ENCODE measurements around the gene CABLES2.

CABLES2 gene

GRCh38 chr20:62424249-62425107 lies 17.4 kb upstream of the CABLES2 start:
- TF ChIP-seq TEAD4 (IDR thresholded peaks at IDR 0.05) (no peak), TCF12 (IDR thresholded peaks at IDR 0.05; ENCODE audit: low read depth) (no peak), NFIC (IDR thresholded peaks at IDR 0.05) (no peak), TAF1 (IDR thresholded peaks at IDR 0.05; ENCODE audit: low read depth) (no peak), RAD21 (IDR thresholded peaks at IDR 0.05; ENCODE audit: low read depth) (no peak), YY1 (IDR thresholded peaks at IDR 0.05; ENCODE audit: low read depth) (no peak)
- TF ChIP-seq, protein P1, sequence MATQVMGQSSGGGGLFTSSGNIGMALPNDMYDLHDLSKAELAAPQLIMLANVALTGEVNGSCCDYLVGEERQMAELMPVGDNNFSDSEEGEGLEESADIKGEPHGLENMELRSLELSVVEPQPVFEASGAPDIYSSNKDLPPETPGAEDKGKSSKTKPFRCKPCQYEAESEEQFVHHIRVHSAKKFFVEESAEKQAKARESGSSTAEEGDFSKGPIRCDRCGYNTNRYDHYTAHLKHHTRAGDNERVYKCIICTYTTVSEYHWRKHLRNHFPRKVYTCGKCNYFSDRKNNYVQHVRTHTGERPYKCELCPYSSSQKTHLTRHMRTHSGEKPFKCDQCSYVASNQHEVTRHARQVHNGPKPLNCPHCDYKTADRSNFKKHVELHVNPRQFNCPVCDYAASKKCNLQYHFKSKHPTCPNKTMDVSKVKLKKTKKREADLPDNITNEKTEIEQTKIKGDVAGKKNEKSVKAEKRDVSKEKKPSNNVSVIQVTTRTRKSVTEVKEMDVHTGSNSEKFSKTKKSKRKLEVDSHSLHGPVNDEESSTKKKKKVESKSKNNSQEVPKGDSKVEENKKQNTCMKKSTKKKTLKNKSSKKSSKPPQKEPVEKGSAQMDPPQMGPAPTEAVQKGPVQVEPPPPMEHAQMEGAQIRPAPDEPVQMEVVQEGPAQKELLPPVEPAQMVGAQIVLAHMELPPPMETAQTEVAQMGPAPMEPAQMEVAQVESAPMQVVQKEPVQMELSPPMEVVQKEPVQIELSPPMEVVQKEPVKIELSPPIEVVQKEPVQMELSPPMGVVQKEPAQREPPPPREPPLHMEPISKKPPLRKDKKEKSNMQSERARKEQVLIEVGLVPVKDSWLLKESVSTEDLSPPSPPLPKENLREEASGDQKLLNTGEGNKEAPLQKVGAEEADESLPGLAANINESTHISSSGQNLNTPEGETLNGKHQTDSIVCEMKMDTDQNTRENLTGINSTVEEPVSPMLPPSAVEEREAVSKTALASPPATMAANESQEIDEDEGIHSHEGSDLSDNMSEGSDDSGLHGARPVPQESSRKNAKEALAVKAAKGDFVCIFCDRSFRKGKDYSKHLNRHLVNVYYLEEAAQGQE (IDR thresholded peaks at IDR 0.05; ENCODE audit: low read depth), result no peak

DNA sequence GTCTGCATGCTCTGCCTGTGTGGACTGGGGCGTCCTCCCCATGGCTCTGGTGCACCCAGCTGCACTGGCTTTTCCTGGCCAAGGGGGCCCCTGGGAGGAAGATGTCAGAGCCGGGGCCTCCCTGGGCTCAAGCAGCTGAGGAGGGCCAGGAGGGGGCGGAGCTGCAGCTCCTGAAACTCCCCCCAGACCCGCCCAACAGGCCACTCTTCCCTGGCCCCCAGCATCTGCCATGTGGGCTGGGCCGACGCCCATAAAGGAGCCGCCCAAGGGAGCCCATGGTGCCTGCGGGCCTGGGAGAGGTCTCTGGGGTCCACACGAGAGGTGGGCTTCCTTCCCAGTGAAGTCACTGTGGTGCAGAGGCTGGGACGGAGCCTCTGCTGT lies 16.2 kb upstream of the CABLES2 start:
- TF ChIP-seq CREB1 (IDR thresholded peaks at IDR 0.05; ENCODE audit: low read depth), result no peak
- no peak for TF ChIP-seq EGR1 (IDR thresholded peaks at IDR 0.05)
- TF ChIP-seq, protein P1 (IDR thresholded peaks at IDR 0.05; ENCODE audit: low read depth), result no peak
- TF ChIP-seq FOXM1 (IDR thresholded peaks at IDR 0.05; ENCODE audit: borderline replicate concordance, low read depth), result no peak
- no peak for TF ChIP-seq CEBPB (IDR thresholded peaks at IDR 0.05)
- TF ChIP-seq NFIC (IDR thresholded peaks at IDR 0.05), result no peak
- TF ChIP-seq, protein P2, sequence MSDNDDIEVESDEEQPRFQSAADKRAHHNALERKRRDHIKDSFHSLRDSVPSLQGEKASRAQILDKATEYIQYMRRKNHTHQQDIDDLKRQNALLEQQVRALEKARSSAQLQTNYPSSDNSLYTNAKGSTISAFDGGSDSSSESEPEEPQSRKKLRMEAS (IDR thresholded peaks at IDR 0.05), result no peak
- TF ChIP-seq USF1 (IDR thresholded peaks at IDR 0.05), result no peak
- no peak for TF ChIP-seq YY1 (IDR thresholded peaks at IDR 0.05; ENCODE audit: low read depth)
- TF ChIP-seq RAD21 (IDR thresholded peaks at IDR 0.05; ENCODE audit: low read depth), result no peak
- no peak for TF ChIP-seq TCF12 (IDR thresholded peaks at IDR 0.05; ENCODE audit: low read depth)
- no peak for TF ChIP-seq EP300 (IDR thresholded peaks at IDR 0.05; ENCODE audit: borderline replicate concordance)
- TF ChIP-seq TEAD4 (IDR thresholded peaks at IDR 0.05), result no peak
- no peak for TF ChIP-seq ZBTB7A (IDR thresholded peaks at IDR 0.05; ENCODE audit: low read depth)
- TF ChIP-seq TAF1 (IDR thresholded peaks at IDR 0.05; ENCODE audit: low read depth), result no peak

DNA sequence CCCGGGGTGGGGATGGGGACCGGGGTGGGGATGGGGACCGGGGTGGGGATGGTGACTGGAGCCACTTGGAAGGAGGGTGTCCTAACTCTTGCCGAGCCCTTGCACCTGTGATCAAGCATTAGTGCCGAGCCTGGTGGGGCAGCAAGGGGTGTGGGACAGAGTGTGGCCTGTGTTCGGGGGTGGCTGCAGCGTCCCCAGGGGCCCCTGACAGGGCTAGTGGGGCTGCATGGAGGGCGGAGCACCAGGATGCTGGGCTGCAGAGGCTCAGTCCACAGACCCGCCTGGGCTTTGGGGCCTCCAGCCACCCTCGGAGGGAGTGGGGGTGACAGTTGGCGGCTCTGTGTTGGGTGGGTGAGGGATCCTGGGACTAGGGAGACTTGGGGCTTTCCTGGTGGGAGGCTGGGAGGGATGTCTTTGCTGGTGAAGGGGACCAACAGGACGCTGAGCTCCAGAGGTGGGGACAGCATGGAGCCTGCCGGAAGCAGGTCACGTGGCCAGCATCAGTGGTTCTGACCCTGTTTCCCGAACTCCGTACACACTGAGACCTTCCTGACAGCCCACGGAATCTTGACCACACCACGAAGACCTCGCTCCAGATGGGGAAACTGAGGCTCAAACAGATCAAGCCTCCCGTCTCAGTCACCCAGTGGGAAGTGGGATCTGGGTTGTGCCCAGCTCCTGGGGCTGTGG lies 15.7 kb upstream of the CABLES2 start:
- TF ChIP-seq USF1 (IDR thresholded peaks at IDR 0.05) (no peak), CREB1 (IDR thresholded peaks at IDR 0.05; ENCODE audit: low read depth) (no peak), ZBTB7A (IDR thresholded peaks at IDR 0.05; ENCODE audit: low read depth) (no peak), EGR1 (IDR thresholded peaks at IDR 0.05) (no peak), EP300 (IDR thresholded peaks at IDR 0.05; ENCODE audit: borderline replicate concordance) (no peak), CEBPB (IDR thresholded peaks at IDR 0.05) (no peak), YY1 (IDR thresholded peaks at IDR 0.05; ENCODE audit: low read depth) (no peak), TCF12 (IDR thresholded peaks at IDR 0.05; ENCODE audit: low read depth) (no peak)
- TF ChIP-seq, protein P1 (IDR thresholded peaks at IDR 0.05; ENCODE audit: low read depth), result no peak

DNA sequence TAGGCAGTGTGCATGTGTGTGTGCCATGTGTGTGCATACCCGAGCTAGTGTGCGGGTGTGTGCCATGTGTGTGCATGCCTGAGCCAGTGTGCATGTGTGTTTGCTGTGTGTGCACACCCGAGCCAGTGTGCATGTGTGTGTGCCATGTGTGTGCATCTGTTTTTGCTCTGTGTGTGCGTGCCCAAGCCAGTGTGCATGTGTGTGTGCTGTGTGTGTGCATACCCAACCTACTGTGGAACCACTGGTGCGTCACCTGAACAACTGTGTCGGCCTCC lies 14.6 kb upstream of the CABLES2 start:
- TF ChIP-seq YY1 (IDR thresholded peaks at IDR 0.05; ENCODE audit: low read depth) (no peak), USF1 (IDR thresholded peaks at IDR 0.05) (no peak), ZBTB7A (IDR thresholded peaks at IDR 0.05; ENCODE audit: low read depth) (no peak), FOXM1 (IDR thresholded peaks at IDR 0.05; ENCODE audit: borderline replicate concordance, low read depth) (no peak), TAF1 (IDR thresholded peaks at IDR 0.05; ENCODE audit: low read depth) (no peak), EP300 (IDR thresholded peaks at IDR 0.05; ENCODE audit: borderline replicate concordance) (no peak)
